ENCODE results near the gene HACL1. TPM values are rescaled to one million over a fixed set of nuclear protein-coding genes. Genes with fewer than 3 reads are reported as not detected.

The HACL1 gene
- total and polyA plus RNA-seq, 9 donors = 11.3 to 22.7 (median 17.6) TPM

- intact Hi-C loops (cut with DNase I) = no loop called here
- no peaks in the 10 kb centered on the region for H3K36me3 ChIP-seq
- H3K27me3 ChIP-seq = no peaks in the 10 kb centered on the region
- no peaks in the 10 kb centered on the region for H3K9me3 ChIP-seq
- H3K27ac ChIP-seq = no peak overlapping the region
- WGBS, 3 donors = 44 to 71% (median 53%) methylated on average over 7 of the region's 7 CpGs
- H3K4me1 ChIP-seq (ENCODE audit: insufficient read depth) = peaks cover 2% of the 10 kb centered on the region
- DNase-seq = no peak
- H3K4me3 ChIP-seq = no peak overlapping the region
- TF ChIP-seq CTCF (IDR thresholded peaks at IDR 0.05) (no peak), EP300 (IDR thresholded peaks at IDR 0.05) (no peak), POLR2A (IDR thresholded peaks at IDR 0.05) (no peak)
Measured at GRCh38 chr3:15513116-15513515, 88.3 kb downstream of the HACL1 start.

GRCh38 chr3:15512166-15512565 is 89.2 kb downstream of the HACL1 start:
- Histone ChIP-seq H3K27me3 (no peaks in the 10 kb centered on the region), H3K4me3 (no peak overlapping the region), H3K9me3 (no peaks in the 10 kb centered on the region), H3K27ac (no peak overlapping the region), H3K4me1 (ENCODE audit: insufficient read depth) (peaks cover 2% of the 10 kb centered on the region), H3K36me3 (no peaks in the 10 kb centered on the region)
- TF ChIP-seq EP300 (IDR thresholded peaks at IDR 0.05) (no peak), POLR2A (IDR thresholded peaks at IDR 0.05) (no peak), CTCF (IDR thresholded peaks at IDR 0.05) (no peak)
- DNase-seq = peak in 4 of 5 donors; percentile 15 to 41 (median 24)
- WGBS, 3 donors = 21 to 25% (median 22%) methylated on average over 10 of the region's 10 CpGs
- intact Hi-C loops (cut with DNase I) = no loop called here

GRCh38 chr3:15511156-15511555 is 90.2 kb downstream of the HACL1 start:
- DNase-seq = no peak
- WGBS, 3 donors = 96 to 100% (median 98%) methylated on average over 3 of the region's 3 CpGs
- no peaks in the 10 kb centered on the region for H3K9me3 ChIP-seq
- no peaks in the 10 kb centered on the region for H3K36me3 ChIP-seq
- no peak for TF ChIP-seq CTCF (IDR thresholded peaks at IDR 0.05)
- no peak overlapping the region for H3K27ac ChIP-seq
- H3K27me3 ChIP-seq = no peaks in the 10 kb centered on the region
- no peak overlapping the region for H3K4me3 ChIP-seq
- intact Hi-C loops (cut with DNase I) = no loop called here
- H3K4me1 ChIP-seq (ENCODE audit: insufficient read depth) = peaks cover 2% of the 10 kb centered on the region

Other genes starting within 250 kb of the HACL1 start
- 10 to 100 TPM; 16.1 to 25.6 (median 23.0) TPM for gene METTL6, start 174.0 kb downstream of the HACL1 start, total RNA-seq
- gene METTL6, start 174.0 kb downstream of the HACL1 start, polyA plus RNA-seq = 10 to 100 TPM; 13.0 to 15.1 TPM
- 10 to 100 TPM in 5 of 7 donors, 1 to 10 TPM in 2; 8.5 to 16.0 (median 11.9) TPM for gene EAF1, start 174.0 kb downstream of the HACL1 start, total RNA-seq
- 10 to 100 TPM in 1 of 2 donors, 1 to 10 TPM in 1; 5.4 to 13.8 TPM for gene EAF1, start 174.0 kb downstream of the HACL1 start, polyA plus RNA-seq
- 1 to 10 TPM; 1.9 to 6.1 (median 3.6) TPM for gene COLQ, start 79.9 kb downstream of the HACL1 start, total RNA-seq
- gene COLQ, start 79.9 kb downstream of the HACL1 start, polyA plus RNA-seq = 1 to 10 TPM; 1.9 to 2.8 TPM
- gene BTD, start 176 bp upstream of the HACL1 start, total RNA-seq = 10 to 100 TPM; 19.8 to 40.3 (median 30.2) TPM
- gene BTD, start 176 bp upstream of the HACL1 start, polyA plus RNA-seq = 10 to 100 TPM; 24.5 to 44.1 TPM
- gene ANKRD28, start 196.4 kb upstream of the HACL1 start, total RNA-seq = 10 to 100 TPM; 39.2 to 79.4 (median 44.7) TPM
- 10 to 100 TPM; 21.2 to 23.2 TPM for gene ANKRD28, start 196.4 kb upstream of the HACL1 start, polyA plus RNA-seq